ENCODE results near the gene TRAK2.

DNA sequence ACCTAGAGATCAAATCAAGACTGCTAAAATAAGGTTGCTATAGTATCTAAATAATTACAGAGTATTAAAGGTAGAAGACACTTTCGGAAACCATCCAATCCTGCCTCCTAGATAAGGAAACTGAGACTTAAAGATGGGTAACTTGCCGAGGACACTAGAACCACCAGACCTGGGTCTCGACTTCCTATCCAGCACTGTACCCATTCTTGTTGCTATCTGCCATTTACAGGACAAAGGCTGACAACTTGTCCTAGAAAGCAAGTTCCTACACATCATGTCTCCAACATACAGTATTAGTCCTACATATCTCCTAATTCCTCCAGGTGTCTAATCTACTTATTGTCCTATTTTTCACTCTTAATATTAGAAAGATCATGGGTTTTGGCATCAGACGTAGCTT is 37.7 kb downstream of the TRAK2 start:
- TF ChIP-seq, protein P1, sequence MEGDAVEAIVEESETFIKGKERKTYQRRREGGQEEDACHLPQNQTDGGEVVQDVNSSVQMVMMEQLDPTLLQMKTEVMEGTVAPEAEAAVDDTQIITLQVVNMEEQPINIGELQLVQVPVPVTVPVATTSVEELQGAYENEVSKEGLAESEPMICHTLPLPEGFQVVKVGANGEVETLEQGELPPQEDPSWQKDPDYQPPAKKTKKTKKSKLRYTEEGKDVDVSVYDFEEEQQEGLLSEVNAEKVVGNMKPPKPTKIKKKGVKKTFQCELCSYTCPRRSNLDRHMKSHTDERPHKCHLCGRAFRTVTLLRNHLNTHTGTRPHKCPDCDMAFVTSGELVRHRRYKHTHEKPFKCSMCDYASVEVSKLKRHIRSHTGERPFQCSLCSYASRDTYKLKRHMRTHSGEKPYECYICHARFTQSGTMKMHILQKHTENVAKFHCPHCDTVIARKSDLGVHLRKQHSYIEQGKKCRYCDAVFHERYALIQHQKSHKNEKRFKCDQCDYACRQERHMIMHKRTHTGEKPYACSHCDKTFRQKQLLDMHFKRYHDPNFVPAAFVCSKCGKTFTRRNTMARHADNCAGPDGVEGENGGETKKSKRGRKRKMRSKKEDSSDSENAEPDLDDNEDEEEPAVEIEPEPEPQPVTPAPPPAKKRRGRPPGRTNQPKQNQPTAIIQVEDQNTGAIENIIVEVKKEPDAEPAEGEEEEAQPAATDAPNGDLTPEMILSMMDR (conservative IDR thresholded peaks at IDR 0.05; ENCODE audit: low read length) = no peak
- no peak for TF ChIP-seq EZH2phosphoT487 (IDR thresholded peaks at IDR 0.05; ENCODE audit: borderline replicate concordance)

Data from Loucy (cell line).